ENCODE measurements around the gene CCR7.

The CCR7 gene

GRCh38 chr17:40511136-40511535, 54.1 kb downstream of the CCR7 start:
- Histone ChIP-seq H3K4ac (ENCODE audit: low read depth, low read length) (no peak overlapping the region), H2BK120ac (ENCODE audit: low read depth, low read length) (peak overlapping the region; percentile 5), H2BK15ac (replicated peaks; ENCODE audit: low read depth) (no peak overlapping the region), H3K18ac (ENCODE audit: low read length) (peak overlapping the region; percentile 51), H3K4me3 (ENCODE audit: low read length) (no peak overlapping the region), H3K4me1 (ENCODE audit: control insufficient read depth, low read depth, low read length) (peaks cover 10% of the 10 kb centered on the region), H4K8ac (ENCODE audit: low read depth, low read length) (no peak overlapping the region), H3K79me2 (ENCODE audit: control insufficient read depth, insufficient read depth, low read length) (no peaks in the 10 kb centered on the region), H3K36me3 (ENCODE audit: control insufficient read depth, insufficient read depth, low read length) (no peaks in the 10 kb centered on the region), H3K27me3 (ENCODE audit: insufficient read depth, low read length, poor library complexity) (no peaks in the 10 kb centered on the region), H2AK5ac (ENCODE audit: low read length) (no peak overlapping the region), H3K27ac (ENCODE audit: low read depth, low read length) (no peak overlapping the region), H3K4me2 (ENCODE audit: low read length) (no peak overlapping the region), H3K56ac (ENCODE audit: low read length) (peak overlapping the region; percentile 47), H3K79me1 (ENCODE audit: low read length) (no peaks in the 10 kb centered on the region), H4K5ac (ENCODE audit: low read length) (no peak overlapping the region), H2BK5ac (ENCODE audit: low read length) (no peak overlapping the region), H3K9ac (ENCODE audit: low read length) (no peak overlapping the region), H3K23ac (ENCODE audit: low read length) (no peak overlapping the region)
- DNase-seq = no peak
- no CpG with 5 or more reads among the region's 2 CpGs for WGBS (ENCODE audit: extremely low coverage, insufficient coverage, low lambda C conversion rate)

GRCh38 chr17:40510328-40510648, 55.0 kb downstream of the CCR7 start:
- Histone ChIP-seq H3K4me1 (ENCODE audit: control insufficient read depth, low read depth, low read length) (peaks cover 7% of the 10 kb centered on the region), H3K4me2 (ENCODE audit: low read length) (no peak overlapping the region), H4K5ac (ENCODE audit: low read length) (no peak overlapping the region), H2BK15ac (replicated peaks; ENCODE audit: low read depth) (no peak overlapping the region), H3K36me3 (ENCODE audit: control insufficient read depth, insufficient read depth, low read length) (no peaks in the 10 kb centered on the region), H2BK120ac (ENCODE audit: low read depth, low read length) (no peak overlapping the region), H3K79me2 (ENCODE audit: control insufficient read depth, insufficient read depth, low read length) (no peaks in the 10 kb centered on the region), H2BK5ac (ENCODE audit: low read length) (peak overlapping the region; percentile 20), H3K9ac (ENCODE audit: low read length) (no peak overlapping the region), H3K18ac (ENCODE audit: low read length) (no peak overlapping the region), H3K4ac (ENCODE audit: low read depth, low read length) (no peak overlapping the region), H3K79me1 (ENCODE audit: low read length) (no peaks in the 10 kb centered on the region), H4K8ac (ENCODE audit: low read depth, low read length) (no peak overlapping the region), H2AK5ac (ENCODE audit: low read length) (peak overlapping the region; percentile 33), H3K27ac (ENCODE audit: low read depth, low read length) (no peak overlapping the region), H3K27me3 (ENCODE audit: insufficient read depth, low read length, poor library complexity) (no peaks in the 10 kb centered on the region), H3K4me3 (ENCODE audit: low read length) (no peak overlapping the region), H3K56ac (ENCODE audit: low read length) (peak overlapping the region; percentile 70), H3K23ac (ENCODE audit: low read length) (no peak overlapping the region)
- no CpG with 5 or more reads among the region's 8 CpGs for WGBS (ENCODE audit: extremely low coverage, insufficient coverage, low lambda C conversion rate)
- peak; percentile 86 for DNase-seq

GRCh38 chr17:40509626-40510327, 55.5 kb downstream of the CCR7 start:
- Histone ChIP-seq H4K8ac (ENCODE audit: low read depth, low read length) (no peak overlapping the region), H3K4ac (ENCODE audit: low read depth, low read length) (no peak overlapping the region), H3K36me3 (ENCODE audit: control insufficient read depth, insufficient read depth, low read length) (no peaks in the 10 kb centered on the region), H3K23ac (ENCODE audit: low read length) (no peak overlapping the region), H3K4me1 (ENCODE audit: control insufficient read depth, low read depth, low read length) (peaks cover 4% of the 10 kb centered on the region), H3K9ac (ENCODE audit: low read length) (no peak overlapping the region), H2BK5ac (ENCODE audit: low read length) (peak overlapping the region; percentile 20), H2BK120ac (ENCODE audit: low read depth, low read length) (no peak overlapping the region), H2AK5ac (ENCODE audit: low read length) (peak overlapping the region; percentile 55), H2BK15ac (replicated peaks; ENCODE audit: low read depth) (no peak overlapping the region), H3K4me2 (ENCODE audit: low read length) (no peak overlapping the region), H3K79me2 (ENCODE audit: control insufficient read depth, insufficient read depth, low read length) (no peaks in the 10 kb centered on the region), H3K79me1 (ENCODE audit: low read length) (no peaks in the 10 kb centered on the region), H3K4me3 (ENCODE audit: low read length) (no peak overlapping the region), H3K56ac (ENCODE audit: low read length) (peak overlapping the region; percentile 70), H4K5ac (ENCODE audit: low read length) (no peak overlapping the region), H3K18ac (ENCODE audit: low read length) (no peak overlapping the region), H3K27me3 (ENCODE audit: insufficient read depth, low read length, poor library complexity) (no peaks in the 10 kb centered on the region), H3K27ac (ENCODE audit: low read depth, low read length) (no peak overlapping the region)
- no peak for DNase-seq
- WGBS (ENCODE audit: extremely low coverage, insufficient coverage, low lambda C conversion rate) = no CpG with 5 or more reads among the region's 10 CpGs

- H3K27ac ChIP-seq (ENCODE audit: low read depth, low read length) = no peak overlapping the region
- H2AK5ac ChIP-seq (ENCODE audit: low read length) = no peak overlapping the region
- no peak overlapping the region for H3K4ac ChIP-seq (ENCODE audit: low read depth, low read length)
- no peak overlapping the region for H3K4me2 ChIP-seq (ENCODE audit: low read length)
- H4K5ac ChIP-seq (ENCODE audit: low read length) = no peak overlapping the region
- H3K27me3 ChIP-seq (ENCODE audit: insufficient read depth, low read length, poor library complexity) = no peaks in the 10 kb centered on the region
- H3K79me1 ChIP-seq (ENCODE audit: low read length) = no peaks in the 10 kb centered on the region
- no peak for DNase-seq
- no peak overlapping the region for H3K18ac ChIP-seq (ENCODE audit: low read length)
- H2BK5ac ChIP-seq (ENCODE audit: low read length) = no peak overlapping the region
- H3K56ac ChIP-seq (ENCODE audit: low read length) = no peak overlapping the region
- H3K36me3 ChIP-seq (ENCODE audit: control insufficient read depth, insufficient read depth, low read length) = no peaks in the 10 kb centered on the region
- no CpG with 5 or more reads among the region's 5 CpGs for WGBS (ENCODE audit: extremely low coverage, insufficient coverage, low lambda C conversion rate)
- H3K4me3 ChIP-seq (ENCODE audit: low read length) = no peak overlapping the region
- no peaks in the 10 kb centered on the region for H3K79me2 ChIP-seq (ENCODE audit: control insufficient read depth, insufficient read depth, low read length)
- H3K9ac ChIP-seq (ENCODE audit: low read length) = no peak overlapping the region
- no peak overlapping the region for H4K8ac ChIP-seq (ENCODE audit: low read depth, low read length)
- no peak overlapping the region for H2BK120ac ChIP-seq (ENCODE audit: low read depth, low read length)
- H3K23ac ChIP-seq (ENCODE audit: low read length) = no peak overlapping the region
- peaks cover 4% of the 10 kb centered on the region for H3K4me1 ChIP-seq (ENCODE audit: control insufficient read depth, low read depth, low read length)
- no peak overlapping the region for H2BK15ac ChIP-seq (replicated peaks; ENCODE audit: low read depth)
These were observed 58.5 kb downstream of the CCR7 start for GRCh38 chr17:40506786-40507185.
